A549 treated with AZD2906 at 1 μM for 4 hours (cell line): ENCODE results near the gene RTCA. TPM values are rescaled to one million over a fixed set of nuclear protein-coding genes. Genes with fewer than 3 reads are reported as not detected.

Experiments used
- total RNA-seq: library from RNA; stranded (reverse); fragments of 200-300 nt; extraction: Qiagen RNA extraction; gene quantifications from 5 replicates; pipeline ENCODE4 v1.2.3, GENCODE V29; 2022

The RTCA gene
- 21.7 to 23.7 TPM (median 22.0 TPM) in 5 replicates for total RNA-seq

DNA sequence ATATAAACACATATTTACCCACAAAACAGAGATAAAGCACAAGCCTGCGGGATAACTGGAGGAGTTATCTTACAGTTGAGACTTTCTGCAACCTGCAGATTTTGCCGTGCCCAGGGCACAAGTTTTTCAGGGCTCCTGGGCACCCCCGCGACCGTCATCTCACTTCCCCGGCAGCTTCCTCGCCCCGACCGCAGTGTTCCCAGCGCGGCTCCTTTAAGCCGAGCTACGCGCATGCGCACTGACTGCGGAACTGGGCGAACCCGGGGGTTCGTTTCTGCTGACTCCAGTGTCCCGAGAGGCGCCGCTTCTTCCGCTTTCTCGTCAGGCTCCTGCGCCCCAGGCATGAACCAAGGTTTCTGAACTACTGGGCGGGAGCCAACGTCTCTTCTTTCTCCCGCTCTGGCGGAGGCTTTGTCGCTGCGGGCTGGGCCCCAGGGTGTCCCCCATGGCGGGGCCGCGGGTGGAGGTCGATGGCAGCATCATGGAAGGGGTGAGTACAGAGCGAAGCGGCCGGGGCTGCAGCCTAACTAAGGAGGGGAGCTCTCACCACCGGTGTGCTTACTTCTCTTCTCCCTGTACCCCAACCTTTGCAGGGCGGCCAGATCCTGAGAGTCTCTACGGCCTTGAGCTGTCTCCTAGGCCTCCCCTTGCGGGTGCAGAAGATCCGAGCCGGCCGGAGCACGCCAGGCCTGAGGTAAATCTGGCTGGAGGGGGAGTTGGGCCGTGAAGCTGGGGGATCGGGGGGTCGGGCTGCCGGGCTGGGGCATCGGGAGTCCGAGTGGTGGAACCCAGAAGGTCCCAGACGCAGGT is at the start of gene RTCA:
RTCA (plus strand) TSS at position 286 of the 810 bp plus-strand sequence; CDS start at position 446, 160 bp downstream.

GRCh38 chr1:100249537-100250257 is 16.3 kb upstream of the RTCA start, which contains the start of gene DBT:
DBT (minus strand) TSS chr1:100249834; CDS start chr1:100249820, 14 bp downstream.

Other genes with a start within 250 kb of the RTCA start
- 3.4 to 4.5 TPM (median 4.1 TPM) in 5 replicates for gene SASS6, start 133.3 kb upstream of the RTCA start, total RNA-seq
- 5.2 to 9.9 TPM (median 5.7 TPM) in 5 replicates for gene TRMT13, start 133.1 kb upstream of the RTCA start, total RNA-seq
- gene LRRC39, start 88.0 kb upstream of the RTCA start, total RNA-seq: 0.05 to 0.13 TPM (median 0.10 TPM) in 5 replicates
- gene DBT, start 16.4 kb upstream of the RTCA start, total RNA-seq: 3.1 to 3.9 TPM (median 3.7 TPM) in 5 replicates
- gene CDC14A, start 86.3 kb downstream of the RTCA start, total RNA-seq: 2.3 to 2.7 TPM (median 2.4 TPM) in 5 replicates